ENCODE data around the gene SPACA9. TPM values are rescaled to one million over a fixed set of nuclear protein-coding genes. Genes with fewer than 3 reads are reported as not detected.
A peak's percentile ranks its signal among the peaks of the same experiment; 100 is the strongest.

The SPACA9 gene
- total RNA-seq, 1 donor from 2014 or later: 5.7 TPM

DNA sequence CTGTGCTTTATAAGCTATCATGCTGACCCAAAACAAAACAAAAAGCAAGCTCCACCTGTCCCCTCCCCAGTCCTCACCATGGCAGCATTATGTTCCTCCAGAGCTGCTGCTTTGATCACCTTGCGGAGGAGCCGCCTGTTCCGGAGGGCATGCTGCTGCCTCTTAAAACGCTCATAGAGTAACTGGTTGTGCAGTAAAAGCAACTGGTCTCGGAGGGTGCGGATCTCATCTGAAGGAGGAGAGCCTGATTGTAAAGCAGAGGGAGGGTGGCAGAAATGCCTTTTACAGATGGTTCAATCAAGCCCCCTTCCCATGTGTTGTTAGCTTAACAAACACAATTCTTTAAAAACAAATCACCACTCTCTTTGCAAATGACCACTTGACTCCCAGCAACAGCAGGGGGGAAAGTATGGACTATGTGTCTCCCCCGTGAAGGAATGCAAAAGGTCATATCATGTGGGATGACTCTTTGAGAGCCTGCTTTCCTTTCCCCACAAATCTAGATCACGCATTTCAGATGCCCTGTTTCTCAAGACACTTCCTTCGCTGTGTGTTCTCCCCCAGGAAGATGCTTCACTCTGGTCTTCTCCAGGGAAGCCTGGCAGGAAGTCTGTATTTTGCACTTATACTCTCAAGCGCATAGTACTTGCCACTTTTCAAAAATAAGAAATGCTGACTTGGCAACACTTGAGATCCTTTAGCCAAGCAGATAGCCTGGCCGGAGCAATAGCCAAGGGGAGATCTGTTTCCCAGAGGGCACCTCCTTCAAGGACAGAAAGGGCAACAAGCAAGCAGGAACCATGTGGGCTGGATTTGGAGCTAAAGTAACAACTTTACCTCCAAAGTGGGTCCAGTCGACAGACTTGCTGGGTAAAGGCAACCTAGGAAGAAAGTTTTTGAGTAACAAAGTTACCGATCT, 25.1 kb downstream of the SPACA9 start:
- peak overlapping the region; percentile 17 for H3K27ac ChIP-seq (replicated peaks)
- TF ChIP-seq CTCF (IDR thresholded peaks at IDR 0.05; ENCODE audit: borderline replicate concordance): no peak
- H3K27me3 ChIP-seq (ENCODE audit: low read depth): no peaks in the 10 kb centered on the region
- intact Hi-C loops (cut with micrococcal nuclease): no loop called here
- peaks cover 17% of the 10 kb centered on the region for H3K4me1 ChIP-seq
- H3K9me3 ChIP-seq (replicated peaks): no peaks in the 10 kb centered on the region
- no peak overlapping the region for H3K4me3 ChIP-seq
- H3K36me3 ChIP-seq: peaks cover 88% of the 10 kb centered on the region
- no peak for DNase-seq

- no peaks in the 10 kb centered on the region for H3K27me3 ChIP-seq (ENCODE audit: low read depth)
- no peak overlapping the region for H3K27ac ChIP-seq (replicated peaks)
- no peak overlapping the region for H3K4me3 ChIP-seq
- H3K36me3 ChIP-seq: peaks cover 89% of the 10 kb centered on the region
- H3K4me1 ChIP-seq: peaks cover 17% of the 10 kb centered on the region
- no peak for DNase-seq
- intact Hi-C loops (cut with micrococcal nuclease): no loop called here
- H3K9me3 ChIP-seq (replicated peaks): no peaks in the 10 kb centered on the region
- TF ChIP-seq CTCF (IDR thresholded peaks at IDR 0.05; ENCODE audit: borderline replicate concordance): no peak
Measured at GRCh38 chr9:132905726-132906125, 27.0 kb downstream of the SPACA9 start.

GRCh38 chr9:132908635-132909034, 29.9 kb downstream of the SPACA9 start:
- H3K4me1 ChIP-seq: peaks cover 13% of the 10 kb centered on the region
- no peak for TF ChIP-seq CTCF (IDR thresholded peaks at IDR 0.05; ENCODE audit: borderline replicate concordance)
- DNase-seq: no peak
- no peak overlapping the region for H3K27ac ChIP-seq (replicated peaks)
- H3K36me3 ChIP-seq: peaks cover 92% of the 10 kb centered on the region
- no peaks in the 10 kb centered on the region for H3K27me3 ChIP-seq (ENCODE audit: low read depth)
- H3K4me3 ChIP-seq: no peak overlapping the region
- no peaks in the 10 kb centered on the region for H3K9me3 ChIP-seq (replicated peaks)
- intact Hi-C loops (cut with micrococcal nuclease): no loop called here

DNA sequence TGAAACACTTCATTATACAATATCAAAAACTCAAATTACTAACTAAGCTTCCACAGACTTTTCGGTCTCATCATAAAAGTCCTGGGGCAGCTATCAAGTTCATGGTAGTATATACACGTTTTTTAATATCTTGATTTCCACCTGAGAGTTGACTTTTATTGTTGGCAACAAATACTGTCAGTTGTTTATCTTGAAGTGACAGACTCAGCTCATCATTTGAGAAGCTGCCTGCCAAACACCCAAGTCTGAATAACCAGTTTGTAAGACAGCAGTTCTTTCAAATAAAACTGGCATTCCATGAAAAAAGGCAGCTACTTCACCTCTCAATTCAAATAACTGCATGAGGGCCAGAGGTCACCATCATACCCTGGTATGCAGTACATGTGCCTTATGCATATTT, 30.6 kb downstream of the SPACA9 start:
- intact Hi-C loops (cut with micrococcal nuclease): no loop called here
- Histone ChIP-seq H3K27ac (replicated peaks) (no peak overlapping the region), H3K36me3 (peaks cover 91% of the 10 kb centered on the region), H3K9me3 (replicated peaks) (no peaks in the 10 kb centered on the region), H3K27me3 (ENCODE audit: low read depth) (no peaks in the 10 kb centered on the region), H3K4me3 (no peak overlapping the region), H3K4me1 (peaks cover 8% of the 10 kb centered on the region)
- no peak for TF ChIP-seq CTCF (IDR thresholded peaks at IDR 0.05; ENCODE audit: borderline replicate concordance)
- DNase-seq: no peak

DNA sequence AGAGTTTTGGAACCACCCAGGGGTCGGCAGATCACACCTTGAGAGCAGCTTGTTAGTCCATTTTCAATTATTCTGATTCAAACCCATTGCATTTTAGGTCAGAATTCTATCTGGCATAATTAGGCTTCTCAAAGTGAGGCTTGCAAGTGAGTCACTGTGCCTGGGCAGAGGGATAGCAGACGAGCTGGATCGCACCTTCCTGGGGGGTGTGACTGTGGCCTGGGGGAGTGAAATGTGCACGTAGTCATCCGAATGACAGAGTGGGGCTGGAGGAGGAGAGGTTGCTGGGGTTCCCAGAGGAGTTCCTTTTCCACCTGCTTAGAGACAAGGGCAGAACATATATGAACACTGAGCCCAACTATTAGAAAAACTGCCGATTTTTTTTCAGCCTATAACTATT, 31.7 kb downstream of the SPACA9 start:
- peaks cover 8% of the 10 kb centered on the region for H3K4me1 ChIP-seq
- intact Hi-C loops (cut with micrococcal nuclease): no loop called here
- no peaks in the 10 kb centered on the region for H3K9me3 ChIP-seq (replicated peaks)
- DNase-seq: no peak
- no peak overlapping the region for H3K4me3 ChIP-seq
- TF ChIP-seq CTCF (IDR thresholded peaks at IDR 0.05; ENCODE audit: borderline replicate concordance): no peak
- H3K27me3 ChIP-seq (ENCODE audit: low read depth): no peaks in the 10 kb centered on the region
- no peak overlapping the region for H3K27ac ChIP-seq (replicated peaks)
- peaks cover 90% of the 10 kb centered on the region for H3K36me3 ChIP-seq
